GM15510 (cell line): Measurements from ENCODE around the gene CACNA1B.

Experiments used
- POLR2A ChIP-seq: IDR thresholded peaks from 3 replicates; pipeline ENCODE4 v1.6.1; 2011; ENCODE audit warnings: borderline replicate concordance; ENCODE audit not compliant: insufficient read length; ENCODE audit errors: extremely low read depth

The CACNA1B gene

DNA sequence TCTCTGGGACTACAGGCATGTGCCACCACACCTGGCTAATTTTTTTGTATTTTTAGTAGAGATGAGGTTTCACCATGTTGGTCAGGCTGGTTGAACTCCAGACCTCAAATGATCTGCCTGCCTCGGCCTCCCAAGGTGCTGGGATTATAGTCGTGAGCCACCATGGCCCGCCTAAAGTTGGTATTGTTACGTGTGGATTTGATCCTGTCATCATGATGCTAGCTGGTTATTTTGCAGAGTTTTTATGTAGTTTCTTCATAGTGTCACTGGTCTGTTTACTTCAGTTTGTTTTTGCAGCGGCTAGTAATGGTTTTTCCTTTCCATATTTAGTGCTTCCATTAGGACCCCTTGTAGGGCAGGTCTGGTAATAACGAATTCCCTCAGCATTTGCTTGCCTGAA lies 85.9 kb downstream of the CACNA1B start:
- no peak for TF ChIP-seq POLR2A

DNA sequence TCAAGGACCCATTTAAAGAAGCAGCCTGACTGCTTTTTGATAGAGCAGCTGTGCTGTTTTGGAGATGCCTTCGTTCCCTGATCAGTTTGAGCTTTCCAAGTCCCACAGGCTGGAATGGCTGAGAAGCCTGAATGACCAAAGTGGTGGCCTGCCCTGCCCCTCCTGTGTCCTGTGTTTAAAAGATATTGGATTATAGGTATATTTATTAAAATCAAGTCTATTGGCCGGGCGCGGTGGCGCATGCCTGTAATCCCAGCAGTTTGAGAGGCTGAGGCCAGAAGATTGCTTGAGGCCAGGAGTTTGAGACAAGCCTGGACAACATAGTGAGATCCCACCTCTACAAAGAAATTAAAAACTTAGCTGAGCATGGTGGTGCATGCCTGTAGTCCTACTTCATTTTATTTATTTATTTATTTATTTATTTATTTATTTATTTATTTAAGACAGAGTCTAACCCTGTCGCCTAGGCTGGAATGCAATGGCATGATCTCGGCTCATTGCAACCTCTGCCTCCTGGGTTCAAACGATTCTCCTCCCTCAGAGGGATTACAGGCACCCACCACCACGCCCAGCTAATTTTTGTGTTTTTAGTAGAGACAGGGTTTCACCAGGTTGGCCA lies 87.7 kb downstream of the CACNA1B start:
- TF ChIP-seq POLR2A = no peak

DNA sequence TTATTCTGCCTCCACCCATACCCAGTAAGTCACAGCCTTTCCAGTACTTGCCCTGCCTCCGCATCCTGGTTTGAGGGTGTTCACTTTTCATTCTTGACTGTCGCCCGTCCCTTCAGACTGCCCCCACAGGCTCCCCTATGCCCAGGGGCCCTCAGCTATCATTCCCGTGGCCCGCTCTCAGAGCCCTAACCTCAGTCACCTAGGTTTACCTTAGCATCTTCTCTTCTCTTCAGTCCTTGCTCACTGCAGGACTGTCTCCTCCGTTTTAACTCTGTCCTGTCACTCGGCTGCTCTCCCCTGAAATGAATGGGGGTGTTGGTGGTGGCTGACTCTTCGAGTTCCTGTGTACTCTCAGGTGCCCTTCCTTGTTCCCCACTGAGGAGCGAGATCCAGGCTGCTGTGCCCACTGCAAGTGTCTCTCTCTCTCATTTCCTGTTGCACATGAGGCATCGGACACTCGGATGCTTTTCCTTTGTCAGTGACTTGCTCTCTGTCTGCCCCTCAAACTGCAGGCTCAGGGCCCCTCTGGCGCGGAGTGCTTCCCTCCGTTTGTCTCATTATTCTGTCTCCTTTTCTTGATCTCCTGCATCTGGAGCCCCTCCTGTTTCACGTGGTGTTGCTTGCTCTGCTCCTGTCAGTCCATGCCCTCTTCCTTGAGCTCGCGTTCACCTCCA lies 89.8 kb downstream of the CACNA1B start:
- TF ChIP-seq POLR2A = no peak

DNA sequence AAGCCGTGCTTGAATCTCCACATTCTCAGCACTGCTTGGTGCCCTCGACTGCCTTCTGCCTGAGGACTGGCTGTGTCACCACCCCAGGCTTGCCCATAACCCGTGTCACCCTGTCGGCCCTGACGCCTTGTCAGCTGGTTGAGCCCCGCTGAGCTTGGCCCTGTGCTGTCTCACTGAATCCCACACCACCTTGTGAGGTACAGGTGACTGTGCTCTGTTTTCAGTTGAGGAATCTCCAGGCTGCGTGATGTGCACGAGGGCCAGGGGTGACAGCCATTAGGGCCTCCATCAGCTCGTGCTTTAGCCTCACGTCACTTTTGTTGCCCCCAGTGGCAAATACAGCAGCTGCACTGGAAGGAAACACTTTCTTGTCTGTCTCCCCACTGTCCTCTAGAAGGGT lies 90.7 kb downstream of the CACNA1B start:
- no peak for TF ChIP-seq POLR2A

DNA sequence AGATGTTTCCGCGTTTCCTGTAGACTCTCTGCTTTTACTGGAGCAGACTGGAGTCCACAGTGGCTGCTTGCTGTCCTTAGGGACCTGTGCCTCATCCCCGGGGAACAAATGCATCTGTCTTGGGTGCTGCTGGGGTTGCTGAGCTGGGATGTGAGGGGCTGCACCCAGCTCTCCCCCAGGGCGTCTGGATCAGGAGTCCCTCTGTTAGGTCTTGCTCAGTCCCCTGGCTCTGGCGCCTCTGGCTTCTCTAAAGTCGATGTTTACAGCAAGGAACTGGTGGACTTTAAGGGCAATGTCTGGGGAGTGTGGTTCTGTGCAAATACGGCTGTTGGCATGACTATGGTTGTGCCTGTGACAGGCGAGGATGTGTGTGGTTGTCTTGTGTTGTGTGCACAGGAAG lies 91.4 kb downstream of the CACNA1B start:
- no peak for TF ChIP-seq POLR2A

DNA sequence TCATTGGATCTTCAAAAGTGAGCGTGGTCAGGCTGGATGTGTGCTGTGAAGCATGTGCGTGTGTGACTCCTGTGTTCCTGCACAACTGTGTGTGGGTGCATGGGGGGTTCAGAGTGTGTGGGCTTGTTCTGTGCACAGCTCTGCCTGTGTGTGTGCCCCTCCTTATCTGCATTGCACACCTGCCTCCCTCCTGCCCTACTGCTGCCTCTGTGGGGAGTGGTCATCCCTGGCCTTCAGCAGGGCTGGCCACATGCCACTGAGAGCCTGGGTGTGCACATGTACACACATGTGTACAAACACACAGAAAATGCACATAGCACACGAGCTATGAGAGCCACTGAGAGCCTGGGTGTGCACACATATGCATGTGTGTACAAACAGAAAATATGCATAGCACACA lies 92.1 kb downstream of the CACNA1B start:
- no peak for TF ChIP-seq POLR2A

DNA sequence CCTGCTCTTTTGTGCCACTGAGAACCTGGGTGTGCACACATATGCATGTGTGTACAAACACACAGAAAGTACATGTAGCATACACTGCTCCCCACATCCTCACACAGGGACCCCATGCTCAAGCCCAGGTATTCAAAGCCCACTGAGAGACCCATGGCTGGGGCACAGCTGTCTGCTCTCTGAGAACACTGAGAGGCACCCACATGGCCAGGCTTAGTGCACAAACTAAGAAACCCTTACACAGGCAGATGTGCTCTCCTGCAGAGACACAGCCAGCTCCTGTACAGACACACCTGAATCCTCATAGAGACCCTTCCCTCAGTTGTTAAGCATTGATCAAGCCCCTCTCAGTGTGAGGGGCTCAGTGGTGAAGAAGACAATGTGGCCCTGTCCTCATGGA lies 92.5 kb downstream of the CACNA1B start:
- no peak for TF ChIP-seq POLR2A

DNA sequence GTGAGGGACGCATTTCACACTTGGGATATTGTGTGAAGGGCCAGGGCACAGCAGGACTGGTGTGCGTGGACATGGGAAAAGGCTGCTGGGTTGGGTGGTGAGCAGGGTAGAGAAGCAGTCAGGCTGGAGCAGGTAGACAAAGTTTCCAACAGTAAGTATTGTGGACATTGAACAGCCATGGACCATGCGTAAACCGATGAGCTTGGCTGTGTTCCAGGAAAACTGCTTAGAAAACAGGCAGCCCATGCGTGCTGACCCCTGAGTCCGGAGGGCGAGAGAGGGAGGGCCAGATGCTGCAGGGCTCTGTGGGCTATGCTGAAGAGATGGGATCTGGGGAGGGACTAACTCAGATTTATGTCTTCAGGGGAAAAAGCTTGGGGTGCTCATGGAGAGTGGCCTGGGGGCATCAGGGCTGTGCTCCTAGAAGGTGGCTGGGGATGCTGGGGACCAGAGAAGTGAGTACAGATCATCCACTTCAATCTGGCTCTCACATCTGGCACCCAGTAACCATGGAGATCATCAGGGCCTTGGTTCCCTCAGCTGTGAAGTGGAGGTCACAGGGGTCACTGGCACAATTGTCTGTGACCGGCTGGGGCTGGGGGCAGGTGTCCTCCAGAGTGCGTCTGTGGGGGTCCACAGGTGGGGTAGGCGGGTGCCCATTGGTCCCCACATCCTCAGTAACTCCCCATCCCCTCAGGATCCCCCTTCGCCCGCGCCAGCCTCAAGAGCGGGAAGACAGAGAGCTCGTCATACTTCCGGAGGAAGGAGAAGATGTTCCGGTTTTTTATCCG lies 93.3 kb downstream of the CACNA1B start:
- TF ChIP-seq POLR2A = no peak

DNA sequence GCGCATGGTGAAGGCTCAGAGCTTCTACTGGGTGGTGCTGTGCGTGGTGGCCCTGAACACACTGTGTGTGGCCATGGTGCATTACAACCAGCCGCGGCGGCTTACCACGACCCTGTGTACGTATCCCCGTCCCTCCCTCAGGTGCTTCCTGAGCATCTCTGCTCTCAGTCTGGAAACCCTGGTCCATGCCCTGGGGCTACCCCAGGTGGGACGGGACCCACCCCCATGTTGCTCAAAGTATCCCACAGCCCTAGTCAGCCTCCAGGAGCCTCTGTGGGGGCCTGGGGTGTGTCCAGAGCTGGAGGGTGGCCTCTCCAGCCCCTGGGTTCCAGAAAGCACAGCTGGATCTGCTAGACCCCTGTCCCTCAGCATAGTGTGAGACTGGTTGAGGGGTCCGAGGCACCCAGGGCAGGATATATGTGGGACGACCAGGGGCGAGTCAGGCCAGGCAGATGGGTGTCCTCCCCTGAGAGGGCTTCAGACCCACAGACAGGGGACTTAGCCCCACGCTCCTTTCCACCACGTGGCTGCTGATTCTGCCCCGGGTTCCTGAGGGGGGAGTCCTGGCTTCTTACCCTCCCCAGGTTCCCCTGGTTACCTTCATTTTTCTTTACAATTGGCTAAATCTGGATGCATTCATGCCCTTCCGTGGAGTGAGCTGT lies 94.0 kb downstream of the CACNA1B start:
- TF ChIP-seq POLR2A = no peak

DNA sequence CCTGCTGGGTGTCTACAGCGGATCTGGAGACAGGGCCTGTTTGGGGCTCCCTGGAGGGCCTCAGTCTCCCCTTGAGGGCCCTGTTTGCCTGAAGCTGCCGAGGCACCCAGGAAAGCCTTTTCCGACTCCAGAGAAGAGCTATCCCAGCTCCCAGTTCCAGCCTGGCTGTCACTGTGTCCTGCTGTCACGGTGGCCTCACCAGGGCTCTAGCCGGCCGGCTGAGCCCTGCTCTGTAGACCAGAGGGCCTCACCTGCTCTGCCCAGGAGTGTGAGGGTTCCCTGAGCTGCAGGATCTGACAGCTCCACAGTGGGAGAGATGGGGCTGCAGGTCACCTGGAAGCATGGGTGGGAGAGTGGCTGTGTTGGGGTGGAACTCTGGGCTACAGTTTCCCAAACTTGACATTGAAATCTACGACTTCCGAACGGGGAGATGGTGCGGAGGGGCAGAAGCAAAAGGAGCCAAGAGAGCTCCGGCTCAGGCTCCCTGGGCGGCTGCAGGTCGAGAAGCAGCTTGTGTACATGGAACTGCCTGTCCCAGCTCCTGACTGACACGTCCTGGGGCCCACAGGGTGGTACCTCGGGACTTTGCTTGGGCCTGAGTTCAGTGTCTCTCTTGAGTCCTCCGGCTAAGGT lies 94.9 kb downstream of the CACNA1B start:
- TF ChIP-seq POLR2A = no peak

DNA sequence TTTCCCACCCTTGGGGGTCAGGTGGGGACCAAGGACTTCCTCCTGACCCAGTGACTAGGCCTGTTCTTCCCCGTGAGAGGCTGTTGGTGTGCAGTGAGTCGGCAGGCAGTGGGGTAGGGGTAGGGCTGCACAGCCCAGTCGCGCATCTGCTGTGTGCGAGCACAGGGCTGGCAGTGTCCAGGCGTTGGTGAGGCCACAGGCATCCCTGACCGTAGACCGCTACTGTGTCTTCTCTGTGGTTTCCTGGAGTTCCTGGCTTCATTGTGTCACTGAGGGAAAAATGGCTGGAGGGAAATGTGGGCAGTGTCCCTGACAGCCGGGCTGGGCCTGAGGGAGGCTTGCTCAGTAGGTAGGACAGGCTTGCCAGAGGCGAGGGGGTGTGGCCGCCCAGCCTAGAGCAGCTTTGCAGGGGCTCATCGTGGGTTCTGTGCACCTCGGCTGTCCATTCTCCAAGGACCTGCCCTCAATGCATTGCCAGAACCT lies 95.4 kb downstream of the CACNA1B start:
- TF ChIP-seq POLR2A = no peak

DNA sequence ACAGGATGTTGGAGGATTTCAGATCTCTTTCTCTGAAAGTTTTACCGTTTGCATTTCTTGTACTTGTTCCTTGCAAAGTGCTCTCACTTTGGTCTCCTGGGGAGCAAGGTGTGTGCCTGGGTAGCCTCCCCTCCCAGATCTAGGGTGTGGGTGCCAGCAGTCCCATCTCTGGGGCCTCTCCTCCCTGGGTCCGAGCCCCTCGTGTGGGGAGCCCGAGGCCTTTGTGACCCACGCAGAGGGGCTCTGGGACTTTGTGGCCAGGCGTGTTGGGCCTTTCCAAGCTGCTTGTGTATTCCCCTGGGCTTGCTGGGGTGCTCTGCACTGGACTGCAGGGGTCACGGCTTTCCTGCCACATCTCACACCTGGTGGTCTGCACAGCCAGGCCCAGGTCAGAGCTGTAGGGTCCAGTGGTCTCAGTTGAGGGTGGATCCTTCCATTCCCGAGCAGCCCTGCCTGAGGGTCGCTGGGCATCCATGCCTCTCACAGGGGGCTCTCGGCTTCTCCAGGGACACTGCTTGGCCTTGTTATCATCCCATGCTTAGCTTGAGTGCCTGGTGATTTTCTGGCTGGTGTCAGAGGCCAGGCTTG lies 96.3 kb downstream of the CACNA1B start:
- TF ChIP-seq POLR2A = no peak

DNA sequence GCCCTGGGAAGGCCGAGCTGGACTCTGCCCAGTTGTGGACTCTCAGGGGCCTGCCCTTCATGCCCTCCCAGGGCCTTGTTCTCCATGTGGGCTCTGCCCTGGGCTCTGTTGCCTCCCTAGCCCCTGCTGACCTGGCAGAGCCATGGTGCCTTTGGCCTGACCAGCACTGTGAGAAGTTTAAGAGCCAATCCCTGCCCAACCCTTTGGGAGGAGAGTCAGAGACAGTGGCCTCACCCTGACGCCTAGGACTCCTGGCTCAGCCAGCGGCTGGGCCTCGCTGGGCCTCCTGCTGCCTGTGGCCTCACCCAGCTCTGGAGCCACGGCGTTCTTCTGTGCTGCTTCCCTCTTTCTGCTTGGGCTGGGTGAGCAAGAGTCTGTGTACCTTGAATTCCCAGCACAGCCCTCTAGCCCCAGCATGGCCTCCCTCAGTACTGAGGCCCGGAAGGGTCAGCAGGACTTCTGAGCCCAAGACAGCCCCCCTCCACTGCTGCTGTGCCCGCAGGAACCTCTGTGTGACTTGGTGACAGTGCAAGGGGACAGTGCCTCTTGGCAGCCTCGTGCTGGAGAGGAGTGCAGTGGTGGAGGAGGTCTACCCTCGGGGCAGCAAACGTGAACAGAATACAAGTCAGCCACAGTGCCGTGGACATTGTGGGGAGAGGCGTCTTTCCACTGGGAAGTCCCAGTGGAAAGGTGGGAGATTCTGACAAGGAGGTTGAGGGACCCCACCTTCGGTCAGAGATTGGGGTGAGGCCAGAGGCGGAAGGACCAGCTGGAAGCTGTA lies 97.4 kb downstream of the CACNA1B start:
- TF ChIP-seq POLR2A = no peak

DNA sequence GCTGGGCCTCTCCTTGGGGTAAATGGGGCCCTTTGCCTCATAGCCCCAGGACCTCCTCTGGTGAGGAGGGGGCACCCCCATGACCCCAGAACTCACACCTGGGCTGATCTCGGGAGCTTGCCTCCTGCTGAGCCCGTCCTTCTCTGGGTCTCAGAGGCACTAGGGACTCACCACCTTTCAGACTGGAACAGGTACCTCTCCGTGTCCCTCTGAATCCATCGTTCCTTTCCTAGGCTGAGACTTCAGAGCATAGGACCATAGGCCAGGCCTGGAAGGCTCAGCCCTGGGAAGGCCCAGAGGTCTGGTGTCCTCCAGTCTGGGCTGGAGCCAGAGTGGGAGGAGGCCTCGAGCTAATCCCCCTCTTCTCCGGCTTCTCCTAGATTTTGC lies 97.9 kb downstream of the CACNA1B start:
- no peak for TF ChIP-seq POLR2A
